ENCODE data around the gene TGFBR3. TPM values are rescaled to one million over a fixed set of nuclear protein-coding genes. Genes with fewer than 3 reads are reported as not detected.

The TGFBR3 gene
- total and polyA plus RNA-seq, 8 donors: 6.0 to 34.8 (median 21.4) TPM

GRCh38 chr1:91924146-91924545 lies 38.2 kb upstream of the TGFBR3 start:
- TF ChIP-seq, protein P1, sequence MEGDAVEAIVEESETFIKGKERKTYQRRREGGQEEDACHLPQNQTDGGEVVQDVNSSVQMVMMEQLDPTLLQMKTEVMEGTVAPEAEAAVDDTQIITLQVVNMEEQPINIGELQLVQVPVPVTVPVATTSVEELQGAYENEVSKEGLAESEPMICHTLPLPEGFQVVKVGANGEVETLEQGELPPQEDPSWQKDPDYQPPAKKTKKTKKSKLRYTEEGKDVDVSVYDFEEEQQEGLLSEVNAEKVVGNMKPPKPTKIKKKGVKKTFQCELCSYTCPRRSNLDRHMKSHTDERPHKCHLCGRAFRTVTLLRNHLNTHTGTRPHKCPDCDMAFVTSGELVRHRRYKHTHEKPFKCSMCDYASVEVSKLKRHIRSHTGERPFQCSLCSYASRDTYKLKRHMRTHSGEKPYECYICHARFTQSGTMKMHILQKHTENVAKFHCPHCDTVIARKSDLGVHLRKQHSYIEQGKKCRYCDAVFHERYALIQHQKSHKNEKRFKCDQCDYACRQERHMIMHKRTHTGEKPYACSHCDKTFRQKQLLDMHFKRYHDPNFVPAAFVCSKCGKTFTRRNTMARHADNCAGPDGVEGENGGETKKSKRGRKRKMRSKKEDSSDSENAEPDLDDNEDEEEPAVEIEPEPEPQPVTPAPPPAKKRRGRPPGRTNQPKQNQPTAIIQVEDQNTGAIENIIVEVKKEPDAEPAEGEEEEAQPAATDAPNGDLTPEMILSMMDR (IDR thresholded peaks at IDR 0.05): no peak
- 83 to 84% methylated on average over 2 of the region's 2 CpGs for WGBS, 2 donors
- ATAC-seq (no peak), FAIRE-seq (no peak), DNase-seq (no peak)
- no peaks in the 10 kb centered on the region for H3K9me3 ChIP-seq
- no peaks in the 10 kb centered on the region for H3K36me3 ChIP-seq
- H3K27me3 ChIP-seq: no peaks in the 10 kb centered on the region
- H3K4me1 ChIP-seq: no peaks in the 10 kb centered on the region
- H3K4me3 ChIP-seq: no peak overlapping the region
- intact Hi-C loops (cut with DNase I): loop anchor here in 2 of 3 donors (10.0 kb wide), 2 partner anchors 309 to 409 kb away; no protein-coding TSS in a partner anchor
- H3K27ac ChIP-seq: no peak overlapping the region

DNA sequence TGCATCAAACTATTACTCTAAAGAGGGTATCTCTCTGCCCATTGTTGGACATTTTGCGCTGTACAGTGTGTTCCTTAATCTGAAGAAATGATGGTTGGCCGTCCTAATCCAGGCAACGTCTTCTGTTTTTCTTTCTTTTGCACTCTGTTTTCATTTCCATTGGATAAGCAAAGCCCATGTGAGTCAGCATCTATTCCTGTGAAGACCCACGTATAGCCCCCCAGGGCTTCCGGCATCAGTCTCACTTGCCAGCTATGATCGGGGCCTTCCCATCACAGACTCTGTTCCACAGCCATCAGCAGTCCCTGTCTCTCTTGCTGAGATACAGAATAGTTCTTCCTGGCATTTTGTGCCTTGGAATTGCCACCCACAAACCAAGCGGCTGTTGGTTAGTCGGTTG lies 34.0 kb upstream of the TGFBR3 start:
- Histone ChIP-seq H3K4me3 (no peak overlapping the region), H3K36me3 (no peaks in the 10 kb centered on the region), H3K27me3 (no peaks in the 10 kb centered on the region), H3K9me3 (no peaks in the 10 kb centered on the region), H3K27ac (no peak overlapping the region), H3K4me1 (no peaks in the 10 kb centered on the region)
- intact Hi-C loops (cut with DNase I): loop anchor here in 2 of 3 donors (10.0 kb wide), 2 partner anchors 305 to 405 kb away; no protein-coding TSS in a partner anchor
- TF ChIP-seq, protein P1 (IDR thresholded peaks at IDR 0.05): no peak
- 81 to 84% methylated on average over 8 of the region's 8 CpGs for WGBS, 2 donors
- DNase-seq: no peak
- ATAC-seq: no peak
- no peak for FAIRE-seq

DNA sequence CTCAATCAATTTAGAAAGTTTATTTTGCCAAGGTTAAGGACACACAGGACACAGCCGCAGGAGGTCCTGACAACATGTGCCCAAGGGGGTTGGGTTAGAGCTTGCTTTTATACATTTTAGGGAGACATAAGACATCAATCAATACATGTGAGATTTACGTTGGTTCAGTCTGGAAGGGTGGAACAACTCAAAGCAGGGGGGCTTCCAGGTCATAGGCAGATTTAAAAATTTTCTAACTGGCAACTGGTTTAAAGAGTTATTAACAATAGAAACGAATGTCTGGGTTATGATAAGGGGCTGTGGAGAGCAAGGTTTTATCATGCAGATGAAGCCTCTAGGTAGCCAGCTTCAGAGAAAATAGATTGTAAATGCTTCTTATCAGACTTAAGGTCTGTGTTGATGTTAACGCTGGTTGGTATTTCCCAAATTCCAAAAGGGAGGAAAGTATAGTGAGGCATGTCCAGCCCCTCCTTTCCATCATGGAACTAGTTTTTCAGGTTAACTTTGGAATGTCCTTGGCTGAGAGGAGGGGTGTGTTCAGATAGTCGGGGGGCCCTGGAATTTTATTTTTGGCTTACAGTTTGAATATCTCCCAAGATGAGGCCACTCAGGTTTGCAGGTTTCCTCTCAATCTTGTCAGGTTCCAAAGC lies 31.0 kb upstream of the TGFBR3 start:
- WGBS, 2 donors: 35 to 36% methylated on average over 5 of the region's 5 CpGs
- DNase-seq (no peak), ATAC-seq (no peak), FAIRE-seq (no peak)
- no peaks in the 10 kb centered on the region for H3K9me3 ChIP-seq
- no peaks in the 10 kb centered on the region for H3K27me3 ChIP-seq
- H3K4me1 ChIP-seq: no peaks in the 10 kb centered on the region
- TF ChIP-seq, protein P1 (IDR thresholded peaks at IDR 0.05): no peak
- H3K4me3 ChIP-seq: no peak overlapping the region
- intact Hi-C loops (cut with DNase I): no loop called here
- H3K36me3 ChIP-seq: no peaks in the 10 kb centered on the region
- H3K27ac ChIP-seq: no peak overlapping the region

DNA sequence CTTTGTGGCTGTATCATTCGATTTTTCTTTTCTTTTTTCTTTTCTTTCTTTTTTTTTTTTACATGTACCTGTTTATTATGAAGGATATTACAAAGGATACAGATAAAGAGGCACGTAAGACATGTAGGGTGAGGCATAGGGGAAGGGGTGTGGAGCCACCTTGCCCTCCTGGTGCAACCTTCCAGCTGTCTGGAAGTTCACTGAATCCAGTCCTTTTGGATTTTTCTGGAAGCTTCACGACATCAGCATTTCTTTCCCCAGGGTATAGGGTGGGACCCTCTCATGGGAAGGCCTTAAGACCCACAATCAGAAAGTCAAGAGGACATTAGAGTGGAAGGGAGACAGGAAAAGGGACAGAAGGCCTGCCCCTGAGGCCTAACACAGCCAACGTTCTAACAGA lies 30.1 kb upstream of the TGFBR3 start:
- Histone ChIP-seq H3K36me3 (no peaks in the 10 kb centered on the region), H3K27me3 (no peaks in the 10 kb centered on the region), H3K4me1 (no peaks in the 10 kb centered on the region), H3K4me3 (no peak overlapping the region), H3K9me3 (no peaks in the 10 kb centered on the region), H3K27ac (no peak overlapping the region)
- no peak for ATAC-seq
- 68 to 74% methylated on average over 4 of the region's 4 CpGs for WGBS, 2 donors
- intact Hi-C loops (cut with DNase I): no loop called here
- DNase-seq: no peak
- FAIRE-seq: no peak
- TF ChIP-seq, protein P1 (IDR thresholded peaks at IDR 0.05): no peak

GRCh38 chr1:91913018-91913417 lies 27.1 kb upstream of the TGFBR3 start:
- Histone ChIP-seq H3K27me3 (no peaks in the 10 kb centered on the region), H3K27ac (no peak overlapping the region), H3K4me1 (no peaks in the 10 kb centered on the region), H3K36me3 (no peaks in the 10 kb centered on the region), H3K9me3 (no peaks in the 10 kb centered on the region), H3K4me3 (no peak overlapping the region)
- ATAC-seq (no peak), DNase-seq (no peak), FAIRE-seq (no peak)
- intact Hi-C loops (cut with DNase I): no loop called here
- TF ChIP-seq, protein P1 (IDR thresholded peaks at IDR 0.05): no peak
- WGBS, 2 donors: 65% methylated on average over 3 of the region's 3 CpGs

Measured in pancreas (tissue), 10 donors.